HUDEP-2 (cell line): Measurements from ENCODE around the gene PDGFD.

Source experiments
- DNase-seq, 76 experiments: peaks; one replicate each; lab custom pipeline; 2025; ENCODE audit not compliant: unreplicated experiment in 76 of 76; lab: John Stamatoyannopoulos, UW

PDGFD gene

DNA sequence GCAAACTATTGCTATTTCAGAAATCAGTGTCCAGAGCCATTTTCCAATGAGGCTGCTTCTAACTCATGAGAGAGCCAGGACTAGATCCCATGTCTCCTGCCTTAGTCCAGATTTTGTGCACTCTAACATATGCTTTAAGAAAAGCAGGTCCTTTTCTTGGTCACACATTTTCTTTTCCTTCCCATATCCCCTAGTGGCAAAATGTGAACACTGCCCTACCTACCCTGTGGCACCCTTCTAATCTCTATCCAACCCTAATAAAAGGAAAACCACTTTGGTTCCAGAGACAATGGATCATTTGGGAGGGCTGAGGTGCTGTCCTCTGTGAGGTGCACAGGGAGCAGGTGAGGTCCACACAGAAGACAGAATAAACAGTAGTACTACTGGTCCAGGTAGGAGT is 199.6 kb downstream of the PDGFD start:
- no peak for DNase-seq

DNA sequence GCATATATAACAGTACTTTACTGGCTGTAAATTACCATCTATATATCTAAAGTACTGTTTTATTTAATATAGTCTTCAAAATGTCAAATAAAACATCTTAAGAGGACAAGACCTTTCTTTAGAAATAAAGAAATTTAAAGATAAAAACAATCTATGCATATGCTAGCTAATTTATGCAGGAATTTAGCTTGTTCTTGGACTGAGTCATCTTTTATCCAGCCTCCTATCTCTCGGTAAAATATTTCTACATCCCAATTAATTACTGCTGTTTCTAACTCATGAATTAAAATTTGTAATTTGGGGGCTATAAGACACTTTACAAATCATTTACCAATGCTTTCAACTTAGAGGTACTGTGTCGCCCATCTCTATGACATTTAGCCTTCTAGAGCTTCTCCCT is 200.3 kb downstream of the PDGFD start:
- DNase-seq: no peak

DNA sequence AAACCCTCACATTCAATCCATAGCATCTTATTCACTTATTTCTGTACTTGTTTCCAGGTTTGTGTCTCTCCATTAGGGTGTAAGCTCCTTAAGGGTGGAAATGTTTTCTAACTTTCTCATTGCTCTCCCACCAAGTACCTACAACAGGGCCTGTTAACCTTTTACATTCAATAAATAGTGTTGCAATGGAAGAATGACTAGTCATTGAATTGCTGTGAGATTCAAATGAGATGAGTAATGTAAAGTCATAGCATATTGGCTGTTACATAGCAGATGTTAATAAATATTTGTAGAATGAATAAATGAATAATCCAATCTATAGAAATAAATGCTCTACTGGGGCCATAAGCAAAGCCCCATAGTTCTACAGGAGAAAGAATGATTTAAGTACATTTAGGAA is 202.9 kb downstream of the PDGFD start:
- DNase-seq: no peak

GRCh38 chr11:103960108-103960507 is 203.8 kb downstream of the PDGFD start:
- no peak for DNase-seq

DNA sequence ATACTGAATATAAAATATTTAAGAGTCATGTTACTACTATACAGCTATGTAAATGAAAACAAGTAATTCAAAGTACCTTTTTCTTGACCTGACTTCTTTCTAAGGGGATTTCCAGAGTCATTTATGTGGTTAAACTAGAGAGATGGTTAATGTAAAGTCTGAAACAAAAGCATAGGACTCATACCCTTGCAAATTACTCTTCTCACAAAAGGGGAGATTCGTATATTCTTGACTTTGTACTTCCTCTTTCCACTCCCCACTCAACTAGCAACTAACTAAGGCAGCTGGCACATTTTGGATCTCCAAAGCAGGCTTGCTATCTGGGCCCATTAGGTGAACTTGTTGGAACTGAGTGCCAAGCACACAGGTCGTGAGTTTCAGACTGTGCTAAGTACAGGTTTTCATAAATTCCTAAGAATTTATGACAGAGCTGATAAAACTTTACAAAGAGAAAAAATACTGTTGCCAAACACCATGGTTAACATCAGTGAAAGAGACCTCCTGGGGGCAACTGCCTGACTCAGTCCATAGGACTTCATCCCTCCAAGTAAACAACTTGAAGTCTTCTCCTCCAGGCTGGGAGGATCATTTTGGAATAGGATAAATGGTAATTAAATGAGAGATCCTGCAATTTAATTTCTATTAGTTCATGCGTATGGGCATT is 204.5 kb downstream of the PDGFD start:
- no peak for DNase-seq

DNA sequence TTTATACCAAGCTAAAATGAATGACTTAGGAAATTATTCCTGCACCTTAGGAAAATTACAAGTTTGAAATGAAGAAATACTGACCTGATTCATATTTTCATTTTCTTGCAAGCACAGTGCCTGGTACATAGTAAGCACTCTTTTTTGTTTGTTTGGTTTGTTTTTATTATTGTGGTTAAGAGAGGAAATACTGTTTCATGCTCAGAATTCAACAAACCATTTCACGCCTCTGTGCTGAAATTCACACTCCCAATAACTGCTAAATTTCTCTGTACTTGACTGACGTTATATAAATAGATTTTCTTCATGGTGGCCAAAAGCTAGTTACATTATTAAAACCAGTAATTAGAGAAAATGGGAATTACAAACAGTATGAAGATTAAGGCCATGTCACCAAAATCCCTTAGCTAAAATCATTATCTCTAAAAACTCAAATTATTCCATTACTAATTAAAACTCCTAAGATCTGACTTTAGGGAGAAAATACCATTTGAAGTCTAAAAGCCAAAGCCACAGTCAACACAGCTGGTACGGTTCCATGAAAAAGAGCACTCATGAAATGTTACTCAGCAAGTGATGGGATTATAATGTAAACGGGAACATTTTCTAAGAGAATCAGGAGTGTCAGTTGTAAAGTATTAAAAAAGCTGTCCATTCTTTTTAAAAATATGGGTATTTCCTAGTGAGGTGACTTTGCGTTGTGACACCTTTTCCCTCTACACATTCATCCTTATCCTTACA is 205.3 kb downstream of the PDGFD start:
- no peak for DNase-seq

- no peak for DNase-seq
Observed at GRCh38 chr11:103953797-103954486, 210.0 kb downstream of the PDGFD start.

DNA sequence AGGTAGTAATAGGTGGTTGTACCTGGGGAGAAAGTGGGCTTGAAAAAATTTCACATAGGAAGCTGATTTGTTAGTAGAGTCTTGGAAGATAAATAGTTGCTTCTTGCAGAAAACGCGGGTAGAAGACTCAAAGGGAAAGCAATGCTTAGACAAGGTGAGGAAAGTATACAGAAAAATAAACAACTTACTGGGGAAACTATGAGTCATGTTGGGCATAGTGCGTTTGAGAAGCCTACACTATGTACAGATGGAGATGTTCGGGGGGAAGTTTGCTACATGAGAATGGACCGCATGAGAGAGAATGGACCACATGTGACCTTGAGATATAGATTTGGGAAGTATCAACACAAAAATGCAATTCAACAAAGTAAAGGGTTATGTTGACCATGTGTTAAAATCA is 214.2 kb downstream of the PDGFD start:
- no peak for DNase-seq

- DNase-seq: no peak
Observed at GRCh38 chr11:103948187-103948763, 215.7 kb downstream of the PDGFD start.

- DNase-seq: no peak
Observed at GRCh38 chr11:103947546-103947919, 216.4 kb downstream of the PDGFD start.

DNA sequence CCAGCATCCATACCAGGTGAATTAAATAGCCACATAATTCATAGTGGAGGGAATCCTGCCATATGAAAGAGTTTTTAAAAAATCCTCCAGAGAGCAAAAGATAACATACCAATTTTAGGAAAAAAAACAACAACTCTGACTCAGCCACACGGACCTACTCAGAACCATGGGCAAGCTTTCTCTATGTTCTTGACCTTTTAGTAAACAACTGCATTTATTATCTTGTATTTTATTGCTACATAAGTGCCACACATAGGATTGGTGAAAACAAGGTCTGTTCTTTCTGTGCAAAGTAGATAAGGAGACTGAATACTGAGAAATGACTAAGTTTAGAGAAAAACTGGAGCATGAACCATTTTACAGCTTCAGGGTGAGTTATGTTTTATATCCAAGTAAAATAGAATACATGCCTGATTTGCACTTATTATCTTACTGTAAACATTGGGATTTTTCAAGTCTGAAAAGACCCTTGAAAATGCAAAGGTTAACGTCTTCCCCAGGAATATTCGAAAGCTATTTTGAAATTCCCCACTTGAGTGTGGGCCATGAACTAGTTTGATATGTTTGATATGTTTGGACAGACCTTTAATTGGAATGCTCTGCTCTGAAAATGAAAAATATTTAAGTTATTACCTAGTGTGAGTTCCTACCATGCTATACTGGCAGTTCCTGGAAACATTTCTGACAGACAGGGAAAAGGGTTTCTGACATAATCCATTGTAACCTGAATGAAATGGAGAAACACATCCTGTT is 217.0 kb downstream of the PDGFD start:
- peak in 11 of 76 experiments; percentile 5 to 65 (median 12) for DNase-seq

DNA sequence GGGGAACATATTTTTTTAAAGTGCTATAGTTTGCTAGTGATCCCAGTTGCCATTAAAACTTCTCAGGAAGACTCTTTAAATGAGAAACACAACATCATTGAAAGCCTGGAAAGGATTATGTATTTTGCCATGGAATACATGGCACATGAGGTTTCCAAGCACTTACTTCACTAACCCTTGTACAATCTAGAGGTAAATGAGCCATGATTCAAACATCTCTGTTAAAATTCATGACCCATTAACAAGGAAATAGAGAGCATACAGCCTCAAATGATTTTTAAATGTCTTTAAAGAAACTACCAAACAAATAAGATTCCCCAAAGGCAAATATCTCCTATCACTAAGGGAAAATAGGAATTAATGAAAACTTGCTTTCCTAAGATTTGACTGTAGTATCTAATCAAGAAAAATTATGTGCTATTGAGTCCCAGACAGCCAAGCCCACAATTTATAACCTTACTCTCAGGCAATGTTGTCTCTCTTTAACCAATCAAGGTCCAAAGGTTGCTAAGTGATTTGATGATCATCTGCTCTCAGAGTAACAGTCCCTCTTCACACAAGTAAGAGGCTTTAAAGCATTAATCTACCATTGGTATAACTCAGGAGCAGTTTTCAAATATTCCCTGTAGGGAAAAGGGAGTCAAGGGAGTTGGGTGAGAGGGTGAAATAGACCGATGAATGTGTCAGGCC is 219.6 kb downstream of the PDGFD start:
- no peak for DNase-seq

DNA sequence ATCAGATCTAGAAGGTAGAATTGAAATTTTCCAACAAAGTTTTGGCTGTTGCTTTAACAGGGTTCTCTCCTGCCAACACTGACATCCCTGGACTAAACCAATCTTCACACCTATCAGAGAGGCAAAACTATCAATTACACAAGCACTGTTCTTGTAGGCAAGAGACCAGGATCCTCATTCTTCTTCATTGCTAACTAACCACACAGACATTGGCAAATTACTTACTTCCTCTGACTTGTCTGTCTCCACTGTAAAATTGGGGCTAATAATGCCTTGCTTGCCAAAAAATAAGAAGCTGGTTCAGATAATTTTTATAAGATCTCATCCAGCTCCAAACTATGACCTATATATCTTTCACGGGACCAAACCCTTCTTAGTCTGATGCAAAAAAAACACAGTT is 221.3 kb downstream of the PDGFD start:
- no peak for DNase-seq

- DNase-seq: no peak
Observed at GRCh38 chr11:103940551-103940950, 223.4 kb downstream of the PDGFD start.

GRCh38 chr11:103939694-103940093 is 224.3 kb downstream of the PDGFD start:
- DNase-seq: no peak

DNA sequence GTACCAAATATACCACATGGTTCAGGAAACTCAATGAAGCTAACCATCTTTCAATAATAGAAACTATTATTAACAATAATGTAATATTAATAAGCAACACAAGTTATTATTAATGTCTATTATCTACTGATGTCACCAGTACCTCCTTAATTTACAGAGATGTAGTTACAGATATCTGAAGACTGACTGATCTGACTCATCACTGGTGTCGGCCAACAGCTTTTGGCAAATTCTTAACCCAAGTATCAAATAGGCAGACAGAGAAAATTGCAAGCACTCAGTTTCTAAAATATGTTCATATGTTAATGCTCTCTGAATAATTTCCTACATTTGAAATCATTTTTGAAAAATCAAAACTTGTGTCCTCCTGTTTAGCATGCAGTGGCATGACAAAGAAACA is 227.9 kb downstream of the PDGFD start:
- no peak for DNase-seq

- DNase-seq: no peak
Observed at GRCh38 chr11:103935219-103935618, 228.7 kb downstream of the PDGFD start.

DNA sequence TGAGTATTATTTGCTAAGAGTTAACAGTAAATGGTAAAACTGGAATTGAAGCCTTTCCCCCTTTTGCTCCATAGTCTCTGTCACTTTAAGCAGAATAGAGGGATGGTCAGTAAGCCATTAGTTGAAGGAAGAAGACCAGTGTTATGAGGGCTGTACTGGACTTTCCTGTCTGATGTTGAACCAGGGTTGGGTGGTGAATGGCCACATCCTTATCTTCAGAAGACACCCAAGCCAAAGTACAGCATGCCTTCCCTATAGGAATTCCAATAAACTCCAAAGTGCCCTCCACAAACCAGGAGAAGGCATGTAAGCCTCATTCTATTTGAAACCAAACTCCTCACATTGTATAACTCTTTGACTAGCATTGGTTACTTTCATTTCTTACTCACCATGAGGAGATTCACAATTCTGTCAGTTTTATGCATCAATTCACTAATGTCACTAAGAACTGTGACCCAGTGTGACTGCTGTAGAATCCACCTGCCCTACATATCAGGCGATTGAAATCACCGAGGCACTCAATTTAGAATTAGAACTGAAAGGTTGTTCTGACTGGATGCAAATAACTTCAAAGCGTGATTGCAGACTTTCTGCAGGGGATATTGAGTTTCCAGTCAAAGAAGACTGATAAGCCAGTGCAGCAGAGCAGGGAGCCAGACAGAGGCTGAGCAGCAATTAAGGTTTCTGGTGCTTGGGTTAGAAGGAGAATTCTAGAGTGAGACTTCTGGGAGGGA is 234.6 kb downstream of the PDGFD start:
- DNase-seq: no peak

GRCh38 chr11:103928802-103929161 is 235.2 kb downstream of the PDGFD start:
- DNase-seq: no peak
